ENCODE results near the gene DNMT1. TPM values are rescaled to one million over a fixed set of nuclear protein-coding genes. Genes with fewer than 3 reads are reported as not detected.

Gene DNMT1
- total RNA-seq, 5 donors from 2014 or later (not counting 1 experiment from before 2014, with no cell fraction given): 199 to 245 (median 235) TPM

GRCh38 chr19:10223488-10224213, 28.9 kb upstream of the DNMT1 start:
- ChIA-PET POLR2A (interaction anchor here in 1 of 2 donors (0.6 kb wide), 1 partner anchor 23 kb away, joined by 3 read pairs; no protein-coding TSS in a partner anchor), CTCF (interaction anchor here in 1 of 2 donors (0.7 kb wide), 1 partner anchor 623 kb away, joined by 4 read pairs; no protein-coding TSS in a partner anchor)
- H3K27ac Mint-ChIP-seq: no peak overlapping the region

GRCh38 chr19:10222201-10222890, 27.6 kb upstream of the DNMT1 start:
- POLR2A ChIA-PET: interaction anchor here in 1 of 2 donors (0.6 kb wide), 1 partner anchor 24 kb away, joined by 3 read pairs; no protein-coding TSS in a partner anchor
- WGBS (ENCODE audit: insufficient coverage): 77% methylated on average over 6 of the region's 14 CpGs
- Mint-ChIP-seq H3K9me3 (no peaks in the 10 kb centered on the region), H3K4me1 (peaks cover 5 to 10% (median 9%) of the 10 kb centered on the region in 3 donors), H3K27me3 (no peaks in the 10 kb centered on the region), H3K27ac (no peak overlapping the region), H3K36me3 (peaks cover 5% of the 10 kb centered on the region), H3K4me3 (no peak overlapping the region)
- Histone ChIP-seq H3K27ac (ENCODE audit: low read length) (no peak overlapping the region), H3K4me3 (ENCODE audit: control insufficient read depth in 1 of 2, extremely low read depth in 1 of 2, low read length in 1 of 2) (no peak overlapping the region), H3K9me3 (no peaks in the 10 kb centered on the region), H3K36me3 (ENCODE audit: control insufficient read depth in 2 of 2, extremely low read depth in 1 of 2, insufficient read depth in 1 of 2, low read length in 1 of 2) (peaks cover 0 to 3% of the 10 kb centered on the region in 2 donors), H3K27me3 (replicated peaks in 1 of 2; ENCODE audit: control insufficient read depth in 2 of 2, extremely low read depth in 1 of 2, insufficient read depth in 2 of 2, low read length in 1 of 2) (no peaks in the 10 kb centered on the region), H3K4me1 (ENCODE audit: control insufficient read depth in 1 of 2, extremely low read depth in 1 of 2, insufficient read depth in 2 of 2, low read length in 2 of 2) (peaks cover 0 to 8% of the 10 kb centered on the region in 2 experiments)
- DNase-seq (no peak), ATAC-seq (replicated peaks in 1 of 4) (no peak)
- CTCF ChIA-PET: interaction anchor here in 1 of 2 donors (0.7 kb wide), 1 partner anchor 624 kb away, joined by 4 read pairs; no protein-coding TSS in a partner anchor

More at GRCh38 chr19:10223488-10224213, 28.9 kb upstream of the DNMT1 start:
- DNase-seq: no peak
- H3K27ac ChIP-seq (ENCODE audit: low read length): no peak overlapping the region
- peaks cover 0 to 16% of the 10 kb centered on the region in 2 experiments for H3K4me1 ChIP-seq (ENCODE audit: control insufficient read depth in 1 of 2, extremely low read depth in 1 of 2, insufficient read depth in 2 of 2, low read length in 2 of 2)
- no peak for ATAC-seq (replicated peaks in 1 of 4)
- Mint-ChIP-seq H3K9me3 (no peaks in the 10 kb centered on the region), H3K27me3 (no peaks in the 10 kb centered on the region), H3K4me3 (no peak overlapping the region), H3K36me3 (peaks cover 5% of the 10 kb centered on the region), H3K4me1 (peaks cover 5 to 11% (median 10%) of the 10 kb centered on the region in 3 donors)
- H3K36me3 ChIP-seq (ENCODE audit: control insufficient read depth in 2 of 2, extremely low read depth in 1 of 2, insufficient read depth in 1 of 2, low read length in 1 of 2): peaks cover 0 to 3% of the 10 kb centered on the region in 2 donors
- no peaks in the 10 kb centered on the region for H3K9me3 ChIP-seq
- 92% methylated on average over 20 of the region's 28 CpGs for WGBS (ENCODE audit: insufficient coverage)
- no peaks in the 10 kb centered on the region for H3K27me3 ChIP-seq (replicated peaks in 1 of 2; ENCODE audit: control insufficient read depth in 2 of 2, extremely low read depth in 1 of 2, insufficient read depth in 2 of 2, low read length in 1 of 2)
- no peak overlapping the region for H3K4me3 ChIP-seq (ENCODE audit: control insufficient read depth in 1 of 2, extremely low read depth in 1 of 2, low read length in 1 of 2)

GRCh38 chr19:10220695-10221094, 25.9 kb upstream of the DNMT1 start:
- Mint-ChIP-seq H3K4me1 (peaks cover 5 to 10% (median 9%) of the 10 kb centered on the region in 3 donors), H3K9me3 (no peaks in the 10 kb centered on the region), H3K4me3 (no peak overlapping the region), H3K27me3 (no peaks in the 10 kb centered on the region), H3K36me3 (peaks cover 5% of the 10 kb centered on the region), H3K27ac (no peak overlapping the region)
- Histone ChIP-seq H3K4me1 (ENCODE audit: control insufficient read depth in 1 of 2, extremely low read depth in 1 of 2, insufficient read depth in 2 of 2, low read length in 2 of 2) (peaks cover 0 to 5% of the 10 kb centered on the region in 2 experiments), H3K36me3 (ENCODE audit: control insufficient read depth in 2 of 2, extremely low read depth in 1 of 2, insufficient read depth in 1 of 2, low read length in 1 of 2) (peaks cover 0 to 3% of the 10 kb centered on the region in 2 donors), H3K9me3 (no peaks in the 10 kb centered on the region), H3K27ac (ENCODE audit: low read length) (no peak overlapping the region), H3K27me3 (replicated peaks in 1 of 2; ENCODE audit: control insufficient read depth in 2 of 2, extremely low read depth in 1 of 2, insufficient read depth in 2 of 2, low read length in 1 of 2) (no peaks in the 10 kb centered on the region), H3K4me3 (ENCODE audit: control insufficient read depth in 1 of 2, extremely low read depth in 1 of 2, low read length in 1 of 2) (no peak overlapping the region)
- CTCF ChIA-PET: no interaction called here
- POLR2A ChIA-PET: no interaction called here
- WGBS (ENCODE audit: insufficient coverage): 87% methylated on average over 3 of the region's 7 CpGs
- DNase-seq: no peak
- ATAC-seq (replicated peaks in 1 of 4): no peak

- H3K27ac Mint-ChIP-seq: no peak overlapping the region
- H3K36me3 Mint-ChIP-seq: peaks cover 5% of the 10 kb centered on the region
- no CpG with 5 or more reads among the region's 3 CpGs for WGBS (ENCODE audit: insufficient coverage)
- peak in 3 of 4 experiments; percentile 63 to 82 (median 75) for ATAC-seq (replicated peaks in 1 of 4)
- POLR2A ChIA-PET: no interaction called here
- H3K4me1 Mint-ChIP-seq: peaks cover 5 to 10% (median 6%) of the 10 kb centered on the region in 3 donors
- Histone ChIP-seq H3K36me3 (ENCODE audit: control insufficient read depth in 2 of 2, extremely low read depth in 1 of 2, insufficient read depth in 1 of 2, low read length in 1 of 2) (peaks cover 0 to 3% of the 10 kb centered on the region in 2 donors), H3K9me3 (no peaks in the 10 kb centered on the region), H3K4me3 (ENCODE audit: control insufficient read depth in 1 of 2, extremely low read depth in 1 of 2, low read length in 1 of 2) (no peak overlapping the region), H3K27ac (ENCODE audit: low read length) (no peak overlapping the region), H3K4me1 (ENCODE audit: control insufficient read depth in 1 of 2, extremely low read depth in 1 of 2, insufficient read depth in 2 of 2, low read length in 2 of 2) (peaks cover 0 to 5% of the 10 kb centered on the region in 2 experiments), H3K27me3 (replicated peaks in 1 of 2; ENCODE audit: control insufficient read depth in 2 of 2, extremely low read depth in 1 of 2, insufficient read depth in 2 of 2, low read length in 1 of 2) (no peaks in the 10 kb centered on the region)
- DNase-seq: peak in 26 of 35 experiments; percentile 3 to 73 (median 18)
- no peaks in the 10 kb centered on the region for H3K9me3 Mint-ChIP-seq
- CTCF ChIA-PET: interaction anchor here (0.7 to 1.0 kb wide), 2 partner anchors 30 to 1127 kb away, joined by 3 to 6 read pairs; no protein-coding TSS in a partner anchor
- H3K4me3 Mint-ChIP-seq: no peak overlapping the region
- H3K27me3 Mint-ChIP-seq: no peaks in the 10 kb centered on the region
These were observed 24.9 kb upstream of the DNMT1 start for GRCh38 chr19:10219678-10220077.

GRCh38 chr19:10217085-10217484, 22.3 kb upstream of the DNMT1 start:
- Histone ChIP-seq H3K4me3 (ENCODE audit: control insufficient read depth in 1 of 2, extremely low read depth in 1 of 2, low read length in 1 of 2) (no peak overlapping the region), H3K27me3 (replicated peaks in 1 of 2; ENCODE audit: control insufficient read depth in 2 of 2, extremely low read depth in 1 of 2, insufficient read depth in 2 of 2, low read length in 1 of 2) (no peaks in the 10 kb centered on the region), H3K36me3 (ENCODE audit: control insufficient read depth in 2 of 2, extremely low read depth in 1 of 2, insufficient read depth in 1 of 2, low read length in 1 of 2) (no peaks in the 10 kb centered on the region), H3K27ac (ENCODE audit: low read length) (no peak overlapping the region), H3K9me3 (no peaks in the 10 kb centered on the region), H3K4me1 (ENCODE audit: control insufficient read depth in 1 of 2, extremely low read depth in 1 of 2, insufficient read depth in 2 of 2, low read length in 2 of 2) (peaks cover 0 to 5% of the 10 kb centered on the region in 2 experiments)
- Mint-ChIP-seq H3K9me3 (no peaks in the 10 kb centered on the region), H3K27ac (no peak overlapping the region), H3K4me3 (no peak overlapping the region), H3K27me3 (no peaks in the 10 kb centered on the region), H3K4me1 (peaks cover 0 to 10% (median 6%) of the 10 kb centered on the region in 3 donors), H3K36me3 (no peaks in the 10 kb centered on the region)
- DNase-seq (no peak), ATAC-seq (replicated peaks in 1 of 4) (no peak)
- ChIA-PET POLR2A (interaction anchor here (0.5 to 0.6 kb wide), 3 partner anchors 9 to 211 kb away, joined by 3 to 4 read pairs (median 3); no protein-coding TSS in a partner anchor), CTCF (interaction anchor here in 1 of 2 donors (0.6 kb wide), 1 partner anchor 267 kb away, joined by 6 read pairs; no protein-coding TSS in a partner anchor)
- WGBS (ENCODE audit: insufficient coverage): 90% methylated on average over 6 of the region's 9 CpGs

GRCh38 chr19:10214784-10215183, 20.0 kb upstream of the DNMT1 start:
- Histone ChIP-seq H3K27me3 (replicated peaks in 1 of 2; ENCODE audit: control insufficient read depth in 2 of 2, extremely low read depth in 1 of 2, insufficient read depth in 2 of 2, low read length in 1 of 2) (no peaks in the 10 kb centered on the region), H3K27ac (ENCODE audit: low read length) (no peak overlapping the region), H3K4me3 (ENCODE audit: control insufficient read depth in 1 of 2, extremely low read depth in 1 of 2, low read length in 1 of 2) (no peak overlapping the region), H3K4me1 (ENCODE audit: control insufficient read depth in 1 of 2, extremely low read depth in 1 of 2, insufficient read depth in 2 of 2, low read length in 2 of 2) (peaks cover 0 to 2% of the 10 kb centered on the region in 2 experiments), H3K9me3 (no peaks in the 10 kb centered on the region), H3K36me3 (ENCODE audit: control insufficient read depth in 2 of 2, extremely low read depth in 1 of 2, insufficient read depth in 1 of 2, low read length in 1 of 2) (no peaks in the 10 kb centered on the region)
- Mint-ChIP-seq H3K27ac (no peak overlapping the region), H3K9me3 (no peaks in the 10 kb centered on the region), H3K27me3 (no peaks in the 10 kb centered on the region), H3K4me1 (peaks cover 0 to 5% (median 5%) of the 10 kb centered on the region in 3 donors), H3K36me3 (no peaks in the 10 kb centered on the region), H3K4me3 (no peak overlapping the region)
- DNase-seq (no peak), ATAC-seq (replicated peaks in 1 of 4) (no peak)
- ChIA-PET CTCF (interaction anchor here in 1 of 2 donors (0.7 kb wide), 1 partner anchor 188 kb away, joined by 4 read pairs; no protein-coding TSS in a partner anchor), POLR2A (interaction anchor here in 1 of 2 donors (0.7 kb wide), 1 partner anchor 701 kb away, joined by 5 read pairs; no protein-coding TSS in a partner anchor)
- WGBS (ENCODE audit: insufficient coverage): no CpG with 5 or more reads among the region's 5 CpGs
